Measurements from ENCODE around the gene CHST3. TPM values are rescaled to one million over a fixed set of nuclear protein-coding genes. Genes with fewer than 3 reads are reported as not detected.
"Not testable (repeated sequence)": the region's sequence is repeated elsewhere in the genome, so short reads cannot be mapped to it uniquely, and the experiment has no call there.

Gene CHST3
- polyA plus RNA-seq, 1 experiment = 20.9 TPM

GRCh38 chr10:71966046-71967004, 2.1 kb downstream of the CHST3 start:
- H3K36me3 ChIP-seq (ENCODE audit: control insufficient read depth, insufficient read depth, low read length) = peaks cover 1% of the 10 kb centered on the region; the same call in 1 of the 2 replicates
- no peak for DNase-seq (ENCODE audit: low read depth)
- ChIA-PET POLR2A (interaction anchor here (0.7 kb wide), 1 partner anchor 38 kb away, joined by 5 read pairs; no protein-coding TSS in a partner anchor), CTCF (interaction anchor here (1.0 to 4.3 kb wide), 7 partner anchors 10 to 250 kb away, joined by 3 to 32 read pairs (median 7); no protein-coding TSS in a partner anchor)
- TF ChIP-seq, protein P1, sequence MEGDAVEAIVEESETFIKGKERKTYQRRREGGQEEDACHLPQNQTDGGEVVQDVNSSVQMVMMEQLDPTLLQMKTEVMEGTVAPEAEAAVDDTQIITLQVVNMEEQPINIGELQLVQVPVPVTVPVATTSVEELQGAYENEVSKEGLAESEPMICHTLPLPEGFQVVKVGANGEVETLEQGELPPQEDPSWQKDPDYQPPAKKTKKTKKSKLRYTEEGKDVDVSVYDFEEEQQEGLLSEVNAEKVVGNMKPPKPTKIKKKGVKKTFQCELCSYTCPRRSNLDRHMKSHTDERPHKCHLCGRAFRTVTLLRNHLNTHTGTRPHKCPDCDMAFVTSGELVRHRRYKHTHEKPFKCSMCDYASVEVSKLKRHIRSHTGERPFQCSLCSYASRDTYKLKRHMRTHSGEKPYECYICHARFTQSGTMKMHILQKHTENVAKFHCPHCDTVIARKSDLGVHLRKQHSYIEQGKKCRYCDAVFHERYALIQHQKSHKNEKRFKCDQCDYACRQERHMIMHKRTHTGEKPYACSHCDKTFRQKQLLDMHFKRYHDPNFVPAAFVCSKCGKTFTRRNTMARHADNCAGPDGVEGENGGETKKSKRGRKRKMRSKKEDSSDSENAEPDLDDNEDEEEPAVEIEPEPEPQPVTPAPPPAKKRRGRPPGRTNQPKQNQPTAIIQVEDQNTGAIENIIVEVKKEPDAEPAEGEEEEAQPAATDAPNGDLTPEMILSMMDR (IDR thresholded peaks at IDR 0.05; ENCODE audit: insufficient read depth, low read depth, low read length) = no peak
- peak overlapping the region; percentile 86 for H3K4me3 ChIP-seq (ENCODE audit: low read depth, low read length)
- no peaks in the 10 kb centered on the region for H3K27me3 ChIP-seq (ENCODE audit: control insufficient read depth, insufficient read depth, low read length)

GRCh38 chr10:71967958-71968357, 3.8 kb downstream of the CHST3 start:
- ChIA-PET POLR2A (interaction anchor here (0.5 kb wide), 1 partner anchor 18 kb away, joined by 5 read pairs; no protein-coding TSS in a partner anchor), CTCF (interaction anchor here (1.0 to 2.0 kb wide), 2 partner anchors 11 to 12 kb away, joined by 3 to 5 read pairs; no protein-coding TSS in a partner anchor)
- not testable (repeated sequence) for H3K27me3 ChIP-seq (ENCODE audit: control insufficient read depth, insufficient read depth, low read length); DNase-seq (ENCODE audit: low read depth); H3K36me3 ChIP-seq (ENCODE audit: control insufficient read depth, insufficient read depth, low read length); H3K4me3 ChIP-seq (ENCODE audit: low read depth, low read length)

DNA sequence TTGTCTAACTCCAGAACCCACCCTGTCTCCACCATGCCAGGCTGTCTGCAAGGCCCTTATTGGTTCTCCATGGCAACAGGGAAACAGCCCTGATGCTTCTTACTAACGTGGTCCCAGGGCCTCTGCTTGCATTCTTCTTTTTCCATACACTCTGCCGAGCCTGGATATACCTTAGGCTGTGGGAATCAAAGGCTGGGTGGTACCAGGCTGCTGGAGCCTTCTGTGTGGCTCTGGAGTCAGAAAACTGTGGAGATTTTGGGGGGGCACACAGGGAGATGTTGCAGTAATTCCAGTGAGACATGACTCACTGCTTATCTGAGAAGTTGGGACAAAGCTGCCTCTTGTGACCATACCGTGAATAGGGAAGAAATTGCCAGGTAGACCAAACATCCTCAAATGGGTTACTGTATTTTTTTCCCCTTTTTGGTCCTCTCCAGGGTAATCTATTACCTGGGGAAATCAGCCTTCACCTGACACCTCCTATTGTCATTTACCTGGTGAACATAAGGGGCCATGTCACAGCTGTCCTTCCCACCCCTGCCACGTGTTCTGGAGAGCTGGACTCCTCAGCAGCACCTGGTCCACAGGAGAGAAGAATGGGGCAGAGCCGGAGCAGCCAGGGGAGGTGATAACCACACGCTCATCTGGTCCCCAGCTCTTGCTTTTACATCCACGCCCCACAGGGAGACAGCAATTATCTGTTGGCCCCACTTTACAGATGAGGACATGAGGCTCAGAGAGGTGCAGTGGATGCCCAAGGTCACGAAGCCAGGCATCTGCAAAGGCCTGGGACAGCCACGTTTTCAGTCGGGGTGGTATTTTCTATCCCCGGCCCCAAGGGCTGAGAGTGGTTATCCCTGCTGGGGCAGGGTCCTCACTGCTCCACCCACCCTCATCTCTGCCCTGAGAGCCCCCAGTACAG, 4.6 kb downstream of the CHST3 start:
- DNase-seq (ENCODE audit: low read depth) = no peak
- TF ChIP-seq, protein P1 (IDR thresholded peaks at IDR 0.05; ENCODE audit: insufficient read depth, low read depth, low read length) = no peak
- ChIA-PET CTCF (interaction anchor here (0.6 to 2.0 kb wide), 6 partner anchors 11 to 77 kb away, joined by 3 to 5 read pairs (median 3); no protein-coding TSS in a partner anchor), POLR2A (interaction anchor here (0.5 kb wide), 1 partner anchor 17 kb away, joined by 5 read pairs; no protein-coding TSS in a partner anchor)
- Histone ChIP-seq H3K27me3 (ENCODE audit: control insufficient read depth, insufficient read depth, low read length) (no peaks in the 10 kb centered on the region), H3K4me3 (ENCODE audit: low read depth, low read length) (no peak overlapping the region), H3K36me3 (ENCODE audit: control insufficient read depth, insufficient read depth, low read length) (peaks cover 5% of the 10 kb centered on the region; the same call in 1 of the 2 replicates)

DNA sequence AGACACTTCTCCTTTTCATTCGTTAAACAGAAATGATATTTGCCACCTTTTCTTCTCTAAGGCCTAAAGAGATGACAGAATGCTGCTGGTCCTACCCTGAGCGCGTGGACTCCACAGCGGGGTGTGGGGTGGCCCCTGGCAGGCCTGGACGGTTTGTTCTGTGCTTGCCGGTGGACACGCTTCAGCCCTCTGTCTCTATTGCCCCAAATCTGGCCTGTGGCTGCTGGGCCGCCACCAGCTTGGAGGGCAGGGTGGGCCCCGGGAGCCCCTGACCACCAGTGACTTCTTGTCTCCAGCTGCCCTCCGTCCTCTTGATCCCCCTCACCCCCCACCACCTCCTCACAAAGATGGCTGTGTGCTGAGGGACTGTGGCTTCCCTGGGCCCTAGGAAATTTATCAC, 5.7 kb downstream of the CHST3 start:
- TF ChIP-seq, protein P1 (IDR thresholded peaks at IDR 0.05; ENCODE audit: insufficient read depth, low read depth, low read length) = no peak
- Histone ChIP-seq H3K27me3 (ENCODE audit: control insufficient read depth, insufficient read depth, low read length) (no peaks in the 10 kb centered on the region), H3K4me3 (ENCODE audit: low read depth, low read length) (no peak overlapping the region), H3K36me3 (ENCODE audit: control insufficient read depth, insufficient read depth, low read length) (peaks cover 5% of the 10 kb centered on the region; the same call in 1 of the 2 replicates)
- CTCF ChIA-PET = interaction anchor here (0.6 to 2.4 kb wide), 5 partner anchors 12 to 81 kb away, joined by 3 to 12 read pairs (median 3); no protein-coding TSS in a partner anchor
- no peak for DNase-seq (ENCODE audit: low read depth)
- POLR2A ChIA-PET = no interaction called here

DNA sequence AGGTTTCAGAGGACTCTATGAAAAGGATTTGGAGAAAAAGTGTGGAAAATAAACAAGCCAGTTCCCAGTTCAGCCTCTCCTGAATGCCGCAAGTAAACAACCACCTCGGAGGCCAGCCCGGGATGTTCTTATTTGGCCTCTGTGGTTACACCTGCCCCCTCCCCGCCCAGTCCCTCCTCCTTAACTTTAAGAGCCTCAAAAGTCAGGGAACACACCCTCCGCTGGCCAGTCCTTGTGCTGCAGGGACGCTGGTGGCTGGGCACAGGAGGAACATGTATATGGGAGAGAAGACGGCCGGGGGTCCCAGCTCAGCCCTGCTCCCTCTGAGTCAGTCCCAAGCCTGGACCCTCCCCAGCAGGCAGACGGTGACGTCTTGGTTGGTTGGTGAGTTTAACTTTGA, 6.1 kb downstream of the CHST3 start:
- ChIA-PET POLR2A (interaction anchor here (0.6 kb wide), 2 partner anchors 77 to 116 kb away, joined by 4 to 7 read pairs; no protein-coding TSS in a partner anchor), CTCF (interaction anchor here (1.0 to 2.4 kb wide), 6 partner anchors 13 to 80 kb away, joined by 3 to 12 read pairs (median 4); no protein-coding TSS in a partner anchor)
- DNase-seq (ENCODE audit: low read depth) = no peak
- no peak overlapping the region for H3K4me3 ChIP-seq (ENCODE audit: low read depth, low read length)
- peaks cover 5% of the 10 kb centered on the region; the same call in 1 of the 2 replicates for H3K36me3 ChIP-seq (ENCODE audit: control insufficient read depth, insufficient read depth, low read length)
- no peaks in the 10 kb centered on the region for H3K27me3 ChIP-seq (ENCODE audit: control insufficient read depth, insufficient read depth, low read length)
- TF ChIP-seq, protein P1 (IDR thresholded peaks at IDR 0.05; ENCODE audit: insufficient read depth, low read depth, low read length) = peak; percentile 47
